C4-2B (cell line): ENCODE data around the gene BANK1.

Experiments
- ZFX ChIP-seq: fragments of 450-650 bp; IDR thresholded peaks from 2 replicates; pipeline ENCODE4 v1.6.1; 2017
- TF ChIP-seq, protein P1 (sequence below): fragments of 450-650 bp; conservative IDR thresholded peaks from 2 replicates; pipeline ENCODE4 v1.5.1; 2017; ENCODE audit warnings: mild to moderate bottlenecking

- TF ChIP-seq, protein P1, sequence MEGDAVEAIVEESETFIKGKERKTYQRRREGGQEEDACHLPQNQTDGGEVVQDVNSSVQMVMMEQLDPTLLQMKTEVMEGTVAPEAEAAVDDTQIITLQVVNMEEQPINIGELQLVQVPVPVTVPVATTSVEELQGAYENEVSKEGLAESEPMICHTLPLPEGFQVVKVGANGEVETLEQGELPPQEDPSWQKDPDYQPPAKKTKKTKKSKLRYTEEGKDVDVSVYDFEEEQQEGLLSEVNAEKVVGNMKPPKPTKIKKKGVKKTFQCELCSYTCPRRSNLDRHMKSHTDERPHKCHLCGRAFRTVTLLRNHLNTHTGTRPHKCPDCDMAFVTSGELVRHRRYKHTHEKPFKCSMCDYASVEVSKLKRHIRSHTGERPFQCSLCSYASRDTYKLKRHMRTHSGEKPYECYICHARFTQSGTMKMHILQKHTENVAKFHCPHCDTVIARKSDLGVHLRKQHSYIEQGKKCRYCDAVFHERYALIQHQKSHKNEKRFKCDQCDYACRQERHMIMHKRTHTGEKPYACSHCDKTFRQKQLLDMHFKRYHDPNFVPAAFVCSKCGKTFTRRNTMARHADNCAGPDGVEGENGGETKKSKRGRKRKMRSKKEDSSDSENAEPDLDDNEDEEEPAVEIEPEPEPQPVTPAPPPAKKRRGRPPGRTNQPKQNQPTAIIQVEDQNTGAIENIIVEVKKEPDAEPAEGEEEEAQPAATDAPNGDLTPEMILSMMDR: no peak
- no peak for TF ChIP-seq ZFX
These were observed 289.7 kb downstream of the BANK1 start for GRCh38 chr4:102080184-102080583.
